Stomach (tissue), 9 donors: ENCODE results near the gene CTDP1. TPM values are rescaled to one million over a fixed set of nuclear protein-coding genes. Genes with fewer than 3 reads are reported as not detected.
"Not testable (repeated sequence)": the region's sequence is repeated elsewhere in the genome, so short reads cannot be mapped to it uniquely, and the experiment has no call there.

Source experiments
- DNase-seq, 2 donors: peaks; one replicate each; pipeline versions ENCODE4 v3.0.0 to v3.0.0-alpha.2; 2013 to 2019
- H3K27ac ChIP-seq, 5 donors: fragments of 200-600 bp in 4 of 5; sonication (generic) in 4 of 5; one replicate each; pipeline ENCODE4 v1.5.1; 2013 to 2019; ENCODE audit warnings: mild to moderate bottlenecking in 1 of 5, moderate library complexity in 1 of 5
- H3K27me3 ChIP-seq, 3 donors: fragments of 200-600 bp; sonication (generic); one replicate each; pipeline ENCODE4 v1.5.1; 2017 to 2019; ENCODE audit warnings: mixed run types in 1 of 3
- H3K36me3 ChIP-seq, 4 donors: fragments of 200-600 bp; sonication (generic); 1 replicate in 3 of 4; 2 replicates in 1 of 4; pipeline ENCODE4 v1.5.1; 2016 to 2019
- H3K4me1 ChIP-seq, 4 donors: fragments of 200-600 bp; sonication (generic); one replicate each; pipeline ENCODE4 v1.5.1; 2016 to 2019
- H3K4me3 ChIP-seq, 4 donors: fragments of 200-600 bp; sonication (generic) in 3 of 4; one replicate each; pipeline ENCODE4 v1.5.1; 2016 to 2019; ENCODE audit warnings: mild to moderate bottlenecking in 1 of 4
- H3K9me3 ChIP-seq, 4 donors: fragments of 200-600 bp; sonication (generic); one replicate each; pipeline ENCODE4 v1.5.1; 2016 to 2019
- EP300 ChIP-seq: sonication (generic); formaldehyde crosslinking; IDR thresholded peaks from one replicate; pipeline ENCODE4 v1.6.1; 2017; ENCODE audit warnings: antibody characterized with exemption
- POLR2A ChIP-seq, 4 donors: fragments of 450-650 bp; IDR thresholded peaks; one replicate each; pipeline ENCODE4 v1.6.1; 2016; ENCODE audit warnings: antibody characterized with exemption in 4 of 4, control low read depth in 2 of 4, mild to moderate bottlenecking in 1 of 4, moderate library complexity in 1 of 4
- POLR2AphosphoS5 ChIP-seq, 3 donors: sonication (generic); formaldehyde crosslinking; IDR thresholded peaks; one replicate each; pipeline ENCODE4 v1.6.1; 2016; ENCODE audit warnings: antibody characterized with exemption in 3 of 3
- WGBS, 5 donors: extraction: QIAGEN DNeasy Blood & Tissue Kit in 3 of 5; methylation state at CpG; one replicate each; pipeline versions ENCODE4 v1.1.5 to v1.1.7; 2013 to 2018; 5-methylcytosine and 5-hydroxymethylcytosine counted together
- intact Hi-C: fragments of 100-400 bp; cut with DNase I; formaldehyde crosslinking; loops from one replicate; pipeline ENCODE4 v1.15.1; 2023; ENCODE audit warnings: low total_unique reads
- polyA plus RNA-seq, 3 donors: library from polyadenylated mRNA; stranded (reverse); fragments of 200-250 nt; gene quantifications; one replicate each; pipeline ENCODE4 v1.2.3, GENCODE V29; 2013
- total RNA-seq, 5 donors: library from RNA; depleted of rRNA; stranded (reverse); fragments of >200 nt; gene quantifications; one replicate each; pipeline versions ENCODE4 v1.1.0 to v1.2.3, GENCODE V29; 2014 to 2016
- TF ChIP-seq, protein P1 (sequence below), 7 experiments: fragments of 450-650 bp in 4 of 7; fragments of 200-600 bp in 3 of 7; sonication (generic) in 3 of 7; IDR thresholded peaks; one replicate each; pipeline ENCODE4 v1.5.1; 2016 to 2019; ENCODE audit warnings: antibody characterized with exemption in 7 of 7, control low read depth in 2 of 7, mild to moderate bottlenecking in 1 of 7
- donor health status: healthy with polysubstance abuse.
- donor health status: Bipolar disorder and iron deficiency.
- donor health status: healthy.

Gene CTDP1
- total and polyA plus RNA-seq, 8 donors, result 7.6 to 50.7 (median 16.8) TPM

DNA sequence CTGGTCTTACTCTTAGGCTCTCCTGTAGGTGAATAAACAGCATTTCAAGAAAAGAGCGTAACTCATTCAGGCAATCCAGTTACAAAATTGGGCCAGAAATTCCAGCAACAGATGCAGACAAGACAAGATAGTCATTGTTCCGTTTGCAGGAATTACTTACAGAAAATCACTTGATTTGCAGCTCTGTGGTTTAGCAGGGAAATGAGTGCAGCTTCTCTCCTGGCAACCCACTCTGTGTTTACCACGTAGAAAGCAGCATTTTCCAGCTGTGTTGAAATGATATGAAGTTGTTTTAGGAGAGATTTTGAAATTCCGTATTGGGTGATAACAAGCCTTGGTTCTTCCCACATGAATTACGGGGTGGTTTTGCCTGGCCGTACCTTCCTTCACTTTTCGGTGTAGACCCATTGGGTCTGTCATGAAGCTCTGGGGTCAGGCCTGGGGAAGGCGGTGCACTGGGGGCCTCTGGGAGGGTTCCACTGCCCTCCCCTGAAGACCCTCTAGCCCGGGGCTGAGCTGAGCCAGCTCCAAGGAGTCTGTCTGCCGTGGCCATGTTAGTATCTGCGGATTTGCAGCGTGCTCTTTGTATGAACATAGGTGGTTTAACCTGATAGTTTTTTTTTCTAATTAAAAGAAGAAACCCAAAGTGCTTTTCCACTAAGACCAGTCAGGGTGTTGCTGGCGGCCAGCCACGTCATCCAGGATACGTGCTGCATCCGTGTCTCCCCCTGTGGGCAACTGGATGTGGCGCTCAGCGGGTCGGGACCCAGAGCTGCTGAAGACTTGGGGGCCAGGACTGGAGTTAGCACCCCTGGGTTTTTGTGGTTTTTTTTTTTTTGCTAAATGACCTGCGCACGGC lies 59.2 kb downstream of the CTDP1 start:
- Histone ChIP-seq H3K27ac (no peak overlapping the region), H3K36me3 (peaks cover 40 to 96% (median 95%) of the 10 kb centered on the region in 4 donors), H3K27me3 (no peaks in the 10 kb centered on the region), H3K4me1 (no peaks in the 10 kb centered on the region), H3K4me3 (no peak overlapping the region), H3K9me3 (peaks cover 0 to 27% (median 8%) of the 10 kb centered on the region in 4 donors)
- TF ChIP-seq POLR2AphosphoS5 (IDR thresholded peaks at IDR 0.05) (no peak), EP300 (no peak), POLR2A (IDR thresholded peaks at IDR 0.05) (no peak)
- TF ChIP-seq, protein P1, sequence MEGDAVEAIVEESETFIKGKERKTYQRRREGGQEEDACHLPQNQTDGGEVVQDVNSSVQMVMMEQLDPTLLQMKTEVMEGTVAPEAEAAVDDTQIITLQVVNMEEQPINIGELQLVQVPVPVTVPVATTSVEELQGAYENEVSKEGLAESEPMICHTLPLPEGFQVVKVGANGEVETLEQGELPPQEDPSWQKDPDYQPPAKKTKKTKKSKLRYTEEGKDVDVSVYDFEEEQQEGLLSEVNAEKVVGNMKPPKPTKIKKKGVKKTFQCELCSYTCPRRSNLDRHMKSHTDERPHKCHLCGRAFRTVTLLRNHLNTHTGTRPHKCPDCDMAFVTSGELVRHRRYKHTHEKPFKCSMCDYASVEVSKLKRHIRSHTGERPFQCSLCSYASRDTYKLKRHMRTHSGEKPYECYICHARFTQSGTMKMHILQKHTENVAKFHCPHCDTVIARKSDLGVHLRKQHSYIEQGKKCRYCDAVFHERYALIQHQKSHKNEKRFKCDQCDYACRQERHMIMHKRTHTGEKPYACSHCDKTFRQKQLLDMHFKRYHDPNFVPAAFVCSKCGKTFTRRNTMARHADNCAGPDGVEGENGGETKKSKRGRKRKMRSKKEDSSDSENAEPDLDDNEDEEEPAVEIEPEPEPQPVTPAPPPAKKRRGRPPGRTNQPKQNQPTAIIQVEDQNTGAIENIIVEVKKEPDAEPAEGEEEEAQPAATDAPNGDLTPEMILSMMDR (IDR thresholded peaks at IDR 0.05), result no peak
- 87 to 96% (median 91%) methylated on average over 21 of the region's 21 CpGs for WGBS, 5 donors
- intact Hi-C loops, result no loop called here
- no peak for DNase-seq

DNA sequence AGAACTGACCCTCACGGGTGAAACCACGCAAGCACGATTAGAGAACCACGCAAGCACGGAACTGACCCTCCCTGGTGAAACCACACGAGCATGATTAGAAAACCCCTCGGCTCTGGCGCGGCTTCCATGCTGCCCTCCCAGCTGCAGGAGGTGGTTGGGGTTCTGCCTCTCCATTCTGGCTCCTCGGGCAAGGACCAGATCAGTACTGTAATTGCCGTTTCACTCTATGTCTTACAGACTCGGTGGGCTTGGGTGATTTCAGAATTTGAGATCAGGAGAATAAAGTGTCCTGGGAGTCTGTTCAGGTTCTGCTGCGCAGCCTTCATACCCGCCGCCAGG lies 59.8 kb downstream of the CTDP1 start:
- no peak for DNase-seq
- H3K9me3 ChIP-seq, result peaks cover 0 to 21% (median 5%) of the 10 kb centered on the region in 4 donors
- no peaks in the 10 kb centered on the region for H3K27me3 ChIP-seq
- no peaks in the 10 kb centered on the region for H3K4me1 ChIP-seq
- WGBS, 5 donors, result 95 to 98% (median 97%) methylated on average over 12 to 15 of the region's 15 CpGs
- no peak overlapping the region for H3K4me3 ChIP-seq
- H3K36me3 ChIP-seq, result peaks cover 39 to 96% (median 93%) of the 10 kb centered on the region in 4 donors
- TF ChIP-seq EP300, result no peak
- TF ChIP-seq POLR2A (IDR thresholded peaks at IDR 0.05), result no peak
- TF ChIP-seq, protein P1 (IDR thresholded peaks at IDR 0.05), result no peak
- no peak for TF ChIP-seq POLR2AphosphoS5 (IDR thresholded peaks at IDR 0.05)
- intact Hi-C loops, result no loop called here
- H3K27ac ChIP-seq, result no peak overlapping the region

DNA sequence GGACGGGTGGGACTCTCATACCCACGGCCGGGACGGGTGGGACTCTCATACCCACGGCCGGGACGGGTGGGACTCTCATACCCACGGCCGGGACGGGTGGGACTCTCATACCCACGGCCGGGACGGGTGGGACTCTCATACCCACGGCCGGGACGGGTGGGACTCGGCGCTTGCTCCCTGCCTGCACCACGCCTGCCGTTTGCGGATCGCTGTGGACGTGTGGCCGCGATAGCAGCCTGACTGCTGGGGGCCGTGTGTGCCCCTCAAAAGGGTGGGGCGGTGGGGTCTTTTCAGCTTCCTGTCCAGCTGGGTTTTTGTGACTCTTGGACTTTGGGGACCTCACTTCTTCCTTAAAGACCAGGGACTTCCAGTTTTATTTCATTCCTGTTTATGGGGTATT lies 60.4 kb downstream of the CTDP1 start:
- 90 to 97% (median 94%) methylated on average over 14 to 19 of the region's 27 CpGs for WGBS, 5 donors
- H3K27me3 ChIP-seq, DNase-seq, intact Hi-C loops, H3K4me1 ChIP-seq, H3K27ac ChIP-seq, H3K4me3 ChIP-seq: not testable (repeated sequence)
- Histone ChIP-seq H3K9me3 (peaks cover 0 to 23% (median 2%) of the 10 kb centered on the region in 4 donors), H3K36me3 (peaks cover 36 to 94% (median 89%) of the 10 kb centered on the region in 4 donors)

DNA sequence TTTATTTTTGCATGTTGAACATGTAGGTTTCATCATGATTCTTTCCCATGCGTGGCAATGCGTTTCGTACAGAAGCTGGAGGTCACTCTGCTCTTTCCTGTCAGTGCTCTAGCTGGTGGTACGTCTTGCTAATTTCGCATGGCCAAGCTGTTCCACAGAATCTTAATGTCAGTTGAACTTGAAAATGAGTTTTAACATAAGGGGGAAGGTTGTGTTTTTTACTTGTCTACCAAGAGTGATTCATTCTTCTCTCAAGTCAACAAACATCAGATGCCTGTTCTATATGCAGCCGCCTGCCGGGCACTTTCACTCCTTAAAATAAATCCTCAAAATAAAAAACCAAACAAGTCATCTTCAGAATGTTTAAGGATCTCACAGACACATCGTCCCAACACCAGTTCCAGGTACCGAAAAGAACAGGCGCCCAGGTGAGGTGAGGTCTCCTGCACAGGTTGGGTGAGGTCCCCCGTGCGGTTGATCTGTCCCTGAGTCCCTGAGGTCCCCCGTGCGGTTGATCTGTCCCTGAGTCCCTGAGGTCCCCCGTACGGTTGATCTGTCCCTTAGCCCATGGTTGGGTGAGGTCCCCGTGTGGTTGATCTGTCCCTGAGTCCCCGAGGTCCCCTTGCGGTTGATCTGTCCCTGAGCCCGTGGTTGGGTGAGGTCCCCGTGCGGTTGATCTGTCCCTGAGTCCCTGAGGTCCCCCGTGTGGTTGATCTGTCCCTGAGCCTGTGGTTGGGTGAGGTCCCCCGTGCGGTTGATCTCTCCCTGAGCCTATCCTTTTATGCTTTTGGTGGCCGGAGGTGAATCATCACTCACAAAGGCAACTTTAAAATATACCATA lies 61.1 kb downstream of the CTDP1 start:
- Histone ChIP-seq H3K27me3 (no peaks in the 10 kb centered on the region), H3K9me3 (peaks cover 0 to 24% (median 2%) of the 10 kb centered on the region in 4 donors), H3K27ac (no peak overlapping the region), H3K4me1 (no peaks in the 10 kb centered on the region), H3K36me3 (peaks cover 31 to 87% (median 82%) of the 10 kb centered on the region in 4 donors), H3K4me3 (no peak overlapping the region)
- TF ChIP-seq POLR2AphosphoS5 (IDR thresholded peaks at IDR 0.05) (no peak), POLR2A (IDR thresholded peaks at IDR 0.05) (no peak), EP300 (no peak)
- TF ChIP-seq, protein P1 (IDR thresholded peaks at IDR 0.05), result no peak
- intact Hi-C loops, result no loop called here
- 92 to 96% (median 95%) methylated on average over 25 to 26 of the region's 26 CpGs for WGBS, 5 donors
- no peak for DNase-seq
